ENCODE measurements around the gene AURKA.
"Not testable (repeated sequence)": the region's sequence is repeated elsewhere in the genome, so short reads cannot be mapped to it uniquely, and the experiment has no call there.

AURKA gene

GRCh38 chr20:56392881-56393482 is 967 bp upstream of the AURKA start:
- peak overlapping the region; percentile 65 to 94 for H3K4me3 ChIP-seq (replicated peaks in 1 of 2; ENCODE audit: low read depth in 2 of 2, low read length in 2 of 2)
- TF ChIP-seq, protein P1, sequence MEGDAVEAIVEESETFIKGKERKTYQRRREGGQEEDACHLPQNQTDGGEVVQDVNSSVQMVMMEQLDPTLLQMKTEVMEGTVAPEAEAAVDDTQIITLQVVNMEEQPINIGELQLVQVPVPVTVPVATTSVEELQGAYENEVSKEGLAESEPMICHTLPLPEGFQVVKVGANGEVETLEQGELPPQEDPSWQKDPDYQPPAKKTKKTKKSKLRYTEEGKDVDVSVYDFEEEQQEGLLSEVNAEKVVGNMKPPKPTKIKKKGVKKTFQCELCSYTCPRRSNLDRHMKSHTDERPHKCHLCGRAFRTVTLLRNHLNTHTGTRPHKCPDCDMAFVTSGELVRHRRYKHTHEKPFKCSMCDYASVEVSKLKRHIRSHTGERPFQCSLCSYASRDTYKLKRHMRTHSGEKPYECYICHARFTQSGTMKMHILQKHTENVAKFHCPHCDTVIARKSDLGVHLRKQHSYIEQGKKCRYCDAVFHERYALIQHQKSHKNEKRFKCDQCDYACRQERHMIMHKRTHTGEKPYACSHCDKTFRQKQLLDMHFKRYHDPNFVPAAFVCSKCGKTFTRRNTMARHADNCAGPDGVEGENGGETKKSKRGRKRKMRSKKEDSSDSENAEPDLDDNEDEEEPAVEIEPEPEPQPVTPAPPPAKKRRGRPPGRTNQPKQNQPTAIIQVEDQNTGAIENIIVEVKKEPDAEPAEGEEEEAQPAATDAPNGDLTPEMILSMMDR (IDR thresholded peaks at IDR 0.05; ENCODE audit: low read depth, low read length): no peak
- peak in 1 of 2 donors; percentile 13 for DNase-seq (ENCODE audit: low read depth in 2 of 2)

GRCh38 chr20:56391596-56392131 is 351 bp downstream of the AURKA start:
- TF ChIP-seq, protein P1 (IDR thresholded peaks at IDR 0.05; ENCODE audit: low read depth, low read length): no peak
- no peak for DNase-seq (ENCODE audit: low read depth in 2 of 2)
- H3K4me3 ChIP-seq (replicated peaks in 1 of 2; ENCODE audit: low read depth in 2 of 2, low read length in 2 of 2): peak overlapping the region; percentile 65 to 94

GRCh38 chr20:56391037-56391436 is 978 bp downstream of the AURKA start:
- TF ChIP-seq, protein P1 (IDR thresholded peaks at IDR 0.05; ENCODE audit: low read depth, low read length): no peak
- DNase-seq (ENCODE audit: low read depth in 2 of 2): no peak
- peak overlapping the region; percentile 65 to 94 for H3K4me3 ChIP-seq (replicated peaks in 1 of 2; ENCODE audit: low read depth in 2 of 2, low read length in 2 of 2)

- peak overlapping the region in 1 of 2 donors; percentile 94 for H3K4me3 ChIP-seq (replicated peaks in 1 of 2; ENCODE audit: low read depth in 2 of 2, low read length in 2 of 2)
- not testable (repeated sequence) for DNase-seq (ENCODE audit: low read depth in 2 of 2)
These were observed 1.6 kb downstream of the AURKA start for GRCh38 chr20:56390396-56390795.

GRCh38 chr20:56389807-56390206 is 2.2 kb downstream of the AURKA start:
- H3K4me3 ChIP-seq (replicated peaks in 1 of 2; ENCODE audit: low read depth in 2 of 2, low read length in 2 of 2): no peak overlapping the region
- DNase-seq (ENCODE audit: low read depth in 2 of 2): no peak

GRCh38 chr20:56388882-56389281 is 3.1 kb downstream of the AURKA start:
- no peak overlapping the region for H3K4me3 ChIP-seq (replicated peaks in 1 of 2; ENCODE audit: low read depth in 2 of 2, low read length in 2 of 2)
- TF ChIP-seq, protein P1 (IDR thresholded peaks at IDR 0.05; ENCODE audit: low read depth, low read length): no peak
- no peak for DNase-seq (ENCODE audit: low read depth in 2 of 2)

More at GRCh38 chr20:56389807-56390206, 2.2 kb downstream of the AURKA start:
- TF ChIP-seq, protein P1 (IDR thresholded peaks at IDR 0.05; ENCODE audit: low read depth, low read length): no peak

GRCh38 chr20:56386219-56386618 is 5.8 kb downstream of the AURKA start:
- TF ChIP-seq, protein P1 (IDR thresholded peaks at IDR 0.05; ENCODE audit: low read depth, low read length): no peak
- no peak for DNase-seq (ENCODE audit: low read depth in 2 of 2)
- H3K4me3 ChIP-seq (replicated peaks in 1 of 2; ENCODE audit: low read depth in 2 of 2, low read length in 2 of 2): no peak overlapping the region

Measured in cardiac fibroblast (primary cell).